GM12872 (cell line): ENCODE results near the gene STRIP1.

ENCODE experiments used
- CTCF ChIP-seq: IDR thresholded peaks from 3 replicates; pipeline ENCODE4 v1.5.1; 2011; ENCODE audit warnings: low read depth, mild to moderate bottlenecking, low read length, moderate library complexity; ENCODE audit not compliant: insufficient read depth

Gene STRIP1

GRCh38 chr1:109991400-109991925, 43.0 kb upstream of the STRIP1 start:
- TF ChIP-seq CTCF: no peak

- TF ChIP-seq CTCF: no peak
Measured at GRCh38 chr1:109993885-109994284, 40.5 kb upstream of the STRIP1 start.

GRCh38 chr1:109994654-109995053, 39.8 kb upstream of the STRIP1 start:
- TF ChIP-seq CTCF: no peak

GRCh38 chr1:109995536-109995935, 38.9 kb upstream of the STRIP1 start:
- no peak for TF ChIP-seq CTCF

- no peak for TF ChIP-seq CTCF
Measured at GRCh38 chr1:109996476-109996875, 37.9 kb upstream of the STRIP1 start.

GRCh38 chr1:109997204-109997866, 37.1 kb upstream of the STRIP1 start:
- no peak for TF ChIP-seq CTCF

- TF ChIP-seq CTCF: no peak
Measured at GRCh38 chr1:109997867-109998229, 36.6 kb upstream of the STRIP1 start.
